SK-N-SH (cell line): ENCODE results near the gene MTUS2.

ENCODE experiments used
- EP300 ChIP-seq, 2 experiments: IDR thresholded peaks; 2 replicates each; pipeline versions ENCODE4 v1.4.0 to v1.6.1; 2012; ENCODE audit warnings: borderline replicate concordance in 1 of 2, low read depth in 1 of 2, low read length in 1 of 2
- EZH2phosphoT487 ChIP-seq: fragments of 200-600 bp; sonication (generic); IDR thresholded peaks from 2 replicates; pipeline ENCODE4 v1.6.1; 2017; ENCODE audit warnings: low read depth, mixed run types, mild to moderate bottlenecking, antibody characterized with exemption, moderate library complexity, borderline replicate concordance
- FOXJ3 ChIP-seq: sonication (generic); formaldehyde crosslinking; IDR thresholded peaks from 2 replicates; pipeline ENCODE4 v1.5.1; 2020; ENCODE audit warnings: mild to moderate bottlenecking, missing genetic modification reagents
- FOXM1 ChIP-seq: IDR thresholded peaks from 2 replicates; pipeline ENCODE4 v1.4.0; 2012; ENCODE audit warnings: low read depth, mild to moderate bottlenecking
- NRF1 ChIP-seq: IDR thresholded peaks from 2 replicates; pipeline ENCODE4 v1.6.1; 2012; ENCODE audit warnings: low read depth, mild to moderate bottlenecking, low read length
- POLR2AphosphoS5 ChIP-seq: IDR thresholded peaks from 2 replicates; pipeline ENCODE4 v1.6.1; 2012; ENCODE audit warnings: low read depth, low read length
- RAD21 ChIP-seq: IDR thresholded peaks from 2 replicates; pipeline ENCODE4 v1.6.1; 2012; ENCODE audit warnings: mild to moderate bottlenecking, low read length
- RFX5 ChIP-seq: IDR thresholded peaks from 2 replicates; pipeline ENCODE4 v1.6.1; 2012; ENCODE audit warnings: mild to moderate bottlenecking, improper control_type of control experiment, low read length
- SIN3A ChIP-seq: IDR thresholded peaks from 2 replicates; pipeline ENCODE4 v1.6.1; 2012; ENCODE audit warnings: low read depth, mild to moderate bottlenecking, low read length, moderate library complexity, borderline replicate concordance
- TF ChIP-seq, protein P1 (sequence below): fragments of 200-600 bp; sonication (generic); IDR thresholded peaks from 2 replicates; pipeline ENCODE4 v1.6.1; 2017; ENCODE audit warnings: antibody characterized with exemption, mild to moderate bottlenecking, moderate library complexity
- TF ChIP-seq, protein P2 (sequence below): IDR thresholded peaks from 2 replicates; pipeline ENCODE4 v1.4.0; 2012; ENCODE audit warnings: low read depth

DNA sequence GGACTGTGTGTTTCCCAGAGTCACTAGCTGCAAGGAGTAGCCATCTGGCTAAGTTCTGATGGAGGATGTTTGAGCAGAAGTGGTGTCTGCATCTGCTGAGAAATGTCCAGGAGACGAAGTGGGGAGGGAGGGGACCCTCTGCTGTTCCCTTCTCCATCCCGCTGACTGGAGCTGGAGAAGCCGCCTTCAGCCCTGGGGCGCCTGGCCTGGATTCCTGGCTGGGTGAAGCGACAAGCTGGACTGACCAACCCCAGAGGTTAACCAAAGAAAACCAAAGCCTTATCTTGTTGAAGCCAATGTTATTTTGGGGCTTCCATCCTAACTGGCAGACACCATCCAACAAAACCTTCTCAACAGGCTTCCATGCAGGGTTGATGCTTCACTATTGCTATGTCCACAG lies 707.8 kb downstream of the MTUS2 start:
- TF ChIP-seq, protein P1, sequence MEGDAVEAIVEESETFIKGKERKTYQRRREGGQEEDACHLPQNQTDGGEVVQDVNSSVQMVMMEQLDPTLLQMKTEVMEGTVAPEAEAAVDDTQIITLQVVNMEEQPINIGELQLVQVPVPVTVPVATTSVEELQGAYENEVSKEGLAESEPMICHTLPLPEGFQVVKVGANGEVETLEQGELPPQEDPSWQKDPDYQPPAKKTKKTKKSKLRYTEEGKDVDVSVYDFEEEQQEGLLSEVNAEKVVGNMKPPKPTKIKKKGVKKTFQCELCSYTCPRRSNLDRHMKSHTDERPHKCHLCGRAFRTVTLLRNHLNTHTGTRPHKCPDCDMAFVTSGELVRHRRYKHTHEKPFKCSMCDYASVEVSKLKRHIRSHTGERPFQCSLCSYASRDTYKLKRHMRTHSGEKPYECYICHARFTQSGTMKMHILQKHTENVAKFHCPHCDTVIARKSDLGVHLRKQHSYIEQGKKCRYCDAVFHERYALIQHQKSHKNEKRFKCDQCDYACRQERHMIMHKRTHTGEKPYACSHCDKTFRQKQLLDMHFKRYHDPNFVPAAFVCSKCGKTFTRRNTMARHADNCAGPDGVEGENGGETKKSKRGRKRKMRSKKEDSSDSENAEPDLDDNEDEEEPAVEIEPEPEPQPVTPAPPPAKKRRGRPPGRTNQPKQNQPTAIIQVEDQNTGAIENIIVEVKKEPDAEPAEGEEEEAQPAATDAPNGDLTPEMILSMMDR: no peak
- TF ChIP-seq RAD21: no peak
- TF ChIP-seq, protein P2, sequence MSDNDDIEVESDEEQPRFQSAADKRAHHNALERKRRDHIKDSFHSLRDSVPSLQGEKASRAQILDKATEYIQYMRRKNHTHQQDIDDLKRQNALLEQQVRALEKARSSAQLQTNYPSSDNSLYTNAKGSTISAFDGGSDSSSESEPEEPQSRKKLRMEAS: no peak
- no peak for TF ChIP-seq POLR2AphosphoS5
- TF ChIP-seq RFX5: no peak
- no peak for TF ChIP-seq FOXJ3 (CRISPR knock-in tag)
- TF ChIP-seq EP300 (IDR thresholded peaks at IDR 0.05; ENCODE audit: borderline replicate concordance in 1 of 2, low read depth in 1 of 2, low read length in 1 of 2): no peak
- no peak for TF ChIP-seq FOXM1
- no peak for TF ChIP-seq EZH2phosphoT487
- no peak for TF ChIP-seq NRF1
- TF ChIP-seq SIN3A: no peak
